Measurements from ENCODE around the gene MPL. TPM values are rescaled to one million over a fixed set of nuclear protein-coding genes. Genes with fewer than 3 reads are reported as not detected.

The MPL gene
- total RNA-seq, 1 experiment from 2014 or later = not detected

GRCh38 chr1:43350976-43351375, 13.4 kb downstream of the MPL start:
- Histone ChIP-seq H3K9me3 (ENCODE audit: control insufficient read depth in 1 of 2, insufficient read depth in 1 of 2, low read depth in 1 of 2, low read length in 2 of 2) (no peaks in the 10 kb centered on the region), H3K4me3 (replicated peaks in 1 of 2; ENCODE audit: low read depth in 1 of 2, low read length in 2 of 2) (no peak overlapping the region), H3K9ac (ENCODE audit: low read length) (no peak overlapping the region), H3K4me1 (ENCODE audit: control insufficient read depth in 1 of 2, insufficient read depth in 2 of 2, low read length in 2 of 2) (peaks cover 17 to 45% of the 10 kb centered on the region in 2 experiments), H2AFZ (ENCODE audit: low read depth, low read length, poor library complexity, severe bottlenecking) (no peak overlapping the region), H4K20me1 (ENCODE audit: insufficient read depth) (no peaks in the 10 kb centered on the region), H3K9me2 (ENCODE audit: insufficient read depth) (no peaks in the 10 kb centered on the region), H3K36me3 (ENCODE audit: control insufficient read depth in 1 of 2, insufficient read depth in 2 of 2, low read length in 2 of 2) (no peaks in the 10 kb centered on the region), H3K27ac (ENCODE audit: low read depth, low read length) (no peak overlapping the region), H3K4me2 (ENCODE audit: low read length) (no peak overlapping the region), H3K27me3 (ENCODE audit: insufficient read depth, low read length) (no peaks in the 10 kb centered on the region), H3K79me2 (ENCODE audit: insufficient read depth, low read length) (no peaks in the 10 kb centered on the region)
- ATAC-seq = no peak
- CTCF ChIA-PET = no interaction called here
- TF ChIP-seq, protein P1, sequence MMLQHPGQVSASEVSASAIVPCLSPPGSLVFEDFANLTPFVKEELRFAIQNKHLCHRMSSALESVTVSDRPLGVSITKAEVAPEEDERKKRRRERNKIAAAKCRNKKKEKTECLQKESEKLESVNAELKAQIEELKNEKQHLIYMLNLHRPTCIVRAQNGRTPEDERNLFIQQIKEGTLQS (IDR thresholded peaks at IDR 0.05) = no peak
- TF ChIP-seq, protein P2, sequence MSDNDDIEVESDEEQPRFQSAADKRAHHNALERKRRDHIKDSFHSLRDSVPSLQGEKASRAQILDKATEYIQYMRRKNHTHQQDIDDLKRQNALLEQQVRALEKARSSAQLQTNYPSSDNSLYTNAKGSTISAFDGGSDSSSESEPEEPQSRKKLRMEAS (IDR thresholded peaks at IDR 0.05) = no peak
- TF ChIP-seq FOSL1 (IDR thresholded peaks at IDR 0.05; ENCODE audit: low read depth) = no peak
- TF ChIP-seq RAD21 (IDR thresholded peaks at IDR 0.05; ENCODE audit: low read depth) = no peak
- TF ChIP-seq, protein P3, sequence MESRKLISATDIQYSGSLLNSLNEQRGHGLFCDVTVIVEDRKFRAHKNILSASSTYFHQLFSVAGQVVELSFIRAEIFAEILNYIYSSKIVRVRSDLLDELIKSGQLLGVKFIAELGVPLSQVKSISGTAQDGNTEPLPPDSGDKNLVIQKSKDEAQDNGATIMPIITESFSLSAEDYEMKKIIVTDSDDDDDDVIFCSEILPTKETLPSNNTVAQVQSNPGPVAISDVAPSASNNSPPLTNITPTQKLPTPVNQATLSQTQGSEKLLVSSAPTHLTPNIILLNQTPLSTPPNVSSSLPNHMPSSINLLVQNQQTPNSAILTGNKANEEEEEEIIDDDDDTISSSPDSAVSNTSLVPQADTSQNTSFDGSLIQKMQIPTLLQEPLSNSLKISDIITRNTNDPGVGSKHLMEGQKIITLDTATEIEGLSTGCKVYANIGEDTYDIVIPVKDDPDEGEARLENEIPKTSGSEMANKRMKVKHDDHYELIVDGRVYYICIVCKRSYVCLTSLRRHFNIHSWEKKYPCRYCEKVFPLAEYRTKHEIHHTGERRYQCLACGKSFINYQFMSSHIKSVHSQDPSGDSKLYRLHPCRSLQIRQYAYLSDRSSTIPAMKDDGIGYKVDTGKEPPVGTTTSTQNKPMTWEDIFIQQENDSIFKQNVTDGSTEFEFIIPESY (IDR thresholded peaks at IDR 0.05; ENCODE audit: extremely low read depth, insufficient replicate concordance, low read length) = no peak
- no peak for TF ChIP-seq POLR2A (IDR thresholded peaks at IDR 0.05; ENCODE audit: borderline replicate concordance, extremely low read depth, insufficient read depth, insufficient read length)
- no peak for TF ChIP-seq CEBPB (IDR thresholded peaks at IDR 0.05; ENCODE audit: low read depth)
- POLR2A ChIA-PET = interaction anchor here (0.9 kb wide), 1 partner anchor 8 kb away, joined by 3 read pairs; the partner anchor contains the start of gene CDC20
- intact Hi-C loops (cut with micrococcal nuclease) = no loop called here
- DNase-seq (ENCODE audit: low read depth, low spot score) = no peak
- RAD21 ChIA-PET (ENCODE audit: low non-redundant PET in 1 of 2, low total read pairs in 2 of 2, uncharacterized antibody in 2 of 2, unreplicated experiment in 2 of 2) = no interaction called here
- no TSS peak for BruUV-seq (replicated peaks)
